Stimulated activated CD8-positive, alpha-beta memory T cell treated with anti-CD3 and anti-CD28 coated beads, Interleukin-2, amount 100 ng/mL, for 48 hours (primary cell): ENCODE measurements around the gene RHOJ.
"Not testable (repeated sequence)": the region's sequence is repeated elsewhere in the genome, so short reads cannot be mapped to it uniquely, and the experiment has no call there.

Source experiments
- DNase-seq, 2 donors: peaks; one replicate each; pipeline ENCODE4 v3.0.0-alpha.2; 2020; ENCODE audit warnings: low read depth in 2 of 2

RHOJ gene

DNA sequence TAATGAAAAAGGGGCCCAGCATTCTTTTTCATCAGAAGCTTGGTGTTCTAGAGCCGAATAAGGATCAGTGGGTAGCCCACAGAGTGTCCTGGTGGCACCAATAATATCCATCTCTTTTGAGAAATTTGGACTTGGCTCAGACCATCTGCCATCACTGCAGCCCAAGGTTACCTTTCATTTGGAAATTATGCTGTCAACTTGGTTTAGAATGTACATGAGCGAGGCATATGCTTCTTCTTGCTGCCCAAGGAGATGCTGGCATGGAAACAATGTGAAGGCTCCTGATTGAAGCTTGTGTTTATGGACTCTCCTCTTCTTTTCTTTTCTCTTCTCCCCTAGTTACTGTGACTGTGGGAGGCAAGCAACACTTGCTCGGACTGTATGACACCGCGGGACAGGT, 64.5 kb downstream of the RHOJ start:
- no peak for DNase-seq

DNA sequence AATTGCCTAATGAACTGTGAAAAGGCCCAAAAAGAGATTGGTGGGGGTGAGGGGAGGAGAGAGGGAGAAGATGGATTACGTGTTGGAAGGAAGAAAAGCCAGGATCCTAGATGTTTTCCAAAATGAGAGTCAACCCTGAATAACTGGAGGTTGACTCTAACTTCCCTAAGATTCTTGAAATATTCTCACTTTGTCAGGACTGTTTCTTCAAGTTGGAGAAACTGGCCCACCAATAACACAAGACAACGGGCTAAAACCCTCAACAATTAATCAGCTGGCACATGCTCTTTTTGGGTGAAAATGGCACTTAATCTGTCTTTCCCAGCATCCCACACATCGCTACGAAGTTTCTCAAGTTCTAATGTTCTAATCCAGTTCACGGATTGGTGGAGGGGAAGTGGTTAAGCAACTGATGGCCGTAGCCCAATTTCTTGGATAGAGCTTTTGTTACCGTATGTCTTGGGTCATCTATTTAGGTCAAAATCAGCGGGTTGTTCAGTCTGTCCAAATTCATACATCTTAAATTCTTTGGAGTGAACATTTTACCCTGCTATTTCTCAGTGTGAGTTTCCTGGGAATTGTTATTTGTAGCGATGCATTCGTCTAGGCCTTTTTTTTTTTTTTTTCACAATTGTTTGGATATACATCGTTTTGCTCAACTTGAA, 65.5 kb downstream of the RHOJ start:
- no peak for DNase-seq

DNA sequence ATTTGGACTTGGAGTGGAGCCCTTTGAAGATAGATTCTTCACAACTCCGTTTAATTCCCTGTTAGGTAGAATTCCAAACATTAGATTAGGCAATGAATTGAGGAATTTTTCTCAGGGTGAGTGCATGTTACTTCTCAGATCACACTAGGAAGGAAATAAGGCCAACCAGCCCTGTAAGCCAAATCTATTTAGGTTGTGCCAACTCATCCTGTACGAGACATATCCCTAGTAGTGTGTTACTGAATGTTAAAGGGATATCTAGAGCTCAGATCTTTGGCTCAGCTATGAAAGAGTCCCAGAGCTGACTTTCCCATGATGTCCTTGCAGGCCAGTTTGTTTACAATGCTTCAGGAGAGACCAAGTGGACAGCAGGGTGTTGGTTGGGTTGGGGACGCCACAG, 68.9 kb downstream of the RHOJ start:
- no peak for DNase-seq

DNA sequence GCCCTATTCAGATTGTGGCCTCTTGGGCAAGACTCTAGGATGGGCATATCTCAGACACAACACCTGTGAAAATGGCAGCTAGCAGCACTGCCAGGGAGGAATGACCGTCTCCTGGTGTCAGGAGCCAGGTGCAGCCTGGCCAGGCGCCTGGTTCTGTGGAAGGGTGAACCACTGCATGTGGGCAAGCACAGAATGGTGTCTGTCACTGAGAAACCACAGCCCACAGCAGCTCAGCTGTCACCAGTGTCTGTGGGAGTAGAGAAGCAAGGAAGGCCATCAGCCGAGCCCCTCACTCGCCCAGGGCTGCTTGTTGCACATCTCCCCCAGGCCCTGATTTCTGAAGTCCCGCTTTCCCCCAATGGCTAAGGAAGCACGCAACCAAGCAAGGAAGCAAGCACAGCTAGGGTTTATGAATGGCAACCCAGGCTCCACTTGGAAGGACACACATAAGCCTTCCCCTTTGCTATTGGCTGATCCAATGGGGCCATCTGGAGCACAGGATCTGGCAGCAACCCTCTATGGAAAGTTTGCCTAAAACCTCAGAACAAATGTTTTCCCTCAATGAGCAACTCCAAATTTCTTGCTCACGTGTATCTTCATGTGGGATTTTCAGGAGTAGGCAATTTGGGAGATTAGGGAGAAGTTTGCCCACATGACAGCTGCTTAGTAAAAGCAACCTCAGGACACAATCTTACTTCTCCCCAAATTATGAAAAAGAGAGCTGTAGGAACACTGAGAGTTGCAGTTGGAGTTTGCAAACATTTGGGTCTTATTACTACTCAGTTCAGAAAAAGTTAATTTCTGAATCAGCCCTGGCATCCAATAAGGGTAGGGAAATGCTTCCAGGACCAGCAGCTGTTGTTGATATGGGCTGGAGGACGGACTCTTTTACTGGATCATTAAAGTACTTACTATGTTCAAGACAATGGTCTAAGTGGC, 69.7 kb downstream of the RHOJ start:
- DNase-seq = no peak

DNA sequence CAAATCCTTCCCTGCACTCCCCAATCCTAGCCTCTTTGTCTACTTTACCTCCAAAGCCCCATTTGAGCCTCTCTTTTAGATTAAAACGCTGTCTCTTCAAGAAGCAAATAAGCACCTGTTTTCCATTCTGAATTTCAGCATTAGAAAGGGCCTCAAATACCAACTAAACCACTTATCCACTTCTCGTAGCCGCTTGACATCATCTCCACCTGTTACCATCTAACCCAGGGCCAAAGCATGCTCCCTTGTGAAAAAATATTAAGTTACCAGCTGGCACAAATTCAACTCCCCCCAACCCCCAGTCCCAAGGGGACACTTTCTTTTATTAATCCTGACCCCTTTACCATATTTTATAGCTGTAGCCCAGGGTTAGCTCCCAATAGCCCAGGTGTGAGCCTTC, 71.4 kb downstream of the RHOJ start:
- DNase-seq = no peak

DNA sequence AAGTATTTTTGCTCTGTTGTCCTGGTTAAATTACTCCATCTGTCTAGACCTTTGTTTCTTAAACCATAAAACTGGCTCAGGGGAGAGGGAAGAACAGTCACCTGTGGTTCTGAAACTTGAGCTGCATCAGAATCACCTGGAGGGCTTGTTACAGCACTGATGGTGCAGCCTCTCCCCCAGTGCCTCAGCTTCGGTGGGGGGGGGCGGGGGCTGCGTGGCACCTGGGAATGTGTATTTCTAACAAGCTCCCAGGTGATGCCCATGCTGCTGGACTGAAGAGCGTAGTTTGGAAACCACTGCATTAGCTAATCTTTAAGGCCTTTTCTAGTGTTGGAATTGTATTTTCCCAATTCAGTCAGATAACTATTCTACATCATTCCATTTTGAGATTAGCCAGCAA, 71.8 kb downstream of the RHOJ start:
- DNase-seq = no peak

DNA sequence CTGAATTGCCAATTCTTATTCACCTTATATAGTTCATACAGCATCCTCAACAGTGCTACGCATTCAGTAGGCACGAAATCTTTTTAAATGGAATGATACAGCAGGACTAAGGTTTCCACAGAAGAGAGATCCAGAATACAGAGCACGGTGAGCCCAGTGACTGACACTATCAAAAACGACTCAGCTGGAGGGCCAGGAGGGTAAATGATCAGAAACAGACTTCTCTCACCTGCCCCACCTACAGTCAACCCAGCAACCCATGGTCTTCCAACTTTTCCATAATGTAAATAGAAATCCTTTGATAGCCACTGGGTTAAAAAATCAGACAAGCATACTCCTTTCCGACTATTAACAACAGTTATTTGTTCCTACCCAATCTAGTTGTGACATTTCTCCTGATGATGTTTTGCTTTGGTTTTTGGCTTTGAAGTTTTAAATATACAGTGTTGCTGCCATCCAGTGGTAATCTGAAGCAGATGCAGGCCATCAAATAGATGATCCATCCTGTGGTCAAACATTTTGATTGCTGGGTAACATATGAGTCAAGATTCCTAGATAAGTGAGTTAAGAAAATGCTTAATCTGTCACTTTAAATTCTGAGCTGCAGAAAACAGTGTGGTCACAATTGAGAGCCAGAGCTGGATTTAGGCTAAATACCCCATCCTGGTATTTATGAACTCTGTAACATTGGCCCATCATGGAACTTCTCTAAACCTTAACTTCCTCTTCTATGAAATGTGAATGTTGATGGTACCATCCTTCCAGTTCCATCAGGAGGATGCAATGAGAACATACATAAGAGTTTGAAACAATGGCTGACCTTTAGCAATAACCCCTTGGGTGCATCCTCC, 72.5 kb downstream of the RHOJ start:
- no peak for DNase-seq

DNA sequence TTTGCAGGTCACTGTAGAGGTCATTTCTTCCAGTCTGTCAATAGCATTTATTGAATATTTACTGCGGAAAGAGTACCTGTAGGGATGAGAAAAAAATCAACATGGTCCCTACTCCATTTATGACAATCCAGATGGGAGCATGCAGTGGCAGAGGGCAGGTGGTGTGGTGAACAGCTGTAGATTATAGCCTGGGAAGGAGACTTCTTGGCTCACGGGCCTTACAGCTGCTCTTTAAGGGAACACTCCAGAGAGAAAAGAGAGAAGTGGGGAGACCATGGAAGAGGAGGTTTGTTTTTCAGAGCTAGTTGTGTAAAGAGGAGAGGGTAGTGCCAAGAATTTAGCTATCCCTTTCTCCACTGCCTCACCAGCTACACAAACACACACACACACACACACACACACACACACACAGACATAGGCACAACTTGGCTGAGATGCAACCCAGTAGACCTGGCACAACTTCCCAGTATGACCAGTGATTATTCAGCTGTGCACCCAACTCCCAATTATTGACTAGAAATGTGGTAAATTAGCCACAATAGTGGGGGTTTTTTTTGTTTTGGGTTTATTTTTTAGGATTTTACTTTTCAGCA, 73.4 kb downstream of the RHOJ start:
- no peak for DNase-seq

DNA sequence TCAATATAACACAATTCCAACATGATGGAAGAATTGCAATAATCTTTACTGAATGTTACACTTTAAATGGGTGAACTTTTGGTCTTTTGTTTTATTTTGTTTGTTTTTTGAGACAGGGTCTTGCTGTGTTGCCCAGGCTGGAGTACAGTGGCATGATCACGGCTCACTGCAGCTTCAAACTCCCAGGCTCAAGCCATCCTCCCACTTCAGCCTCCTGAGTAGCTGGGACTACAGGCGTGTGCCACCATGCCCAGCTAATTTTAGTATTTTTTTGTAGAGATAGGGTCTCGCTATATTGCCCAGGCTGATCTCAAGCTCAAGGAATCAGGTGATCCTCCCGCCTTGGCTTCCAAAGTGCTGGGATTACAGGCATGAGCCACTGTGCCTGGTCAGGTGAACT, 75.7 kb downstream of the RHOJ start:
- DNase-seq = not testable (repeated sequence)

DNA sequence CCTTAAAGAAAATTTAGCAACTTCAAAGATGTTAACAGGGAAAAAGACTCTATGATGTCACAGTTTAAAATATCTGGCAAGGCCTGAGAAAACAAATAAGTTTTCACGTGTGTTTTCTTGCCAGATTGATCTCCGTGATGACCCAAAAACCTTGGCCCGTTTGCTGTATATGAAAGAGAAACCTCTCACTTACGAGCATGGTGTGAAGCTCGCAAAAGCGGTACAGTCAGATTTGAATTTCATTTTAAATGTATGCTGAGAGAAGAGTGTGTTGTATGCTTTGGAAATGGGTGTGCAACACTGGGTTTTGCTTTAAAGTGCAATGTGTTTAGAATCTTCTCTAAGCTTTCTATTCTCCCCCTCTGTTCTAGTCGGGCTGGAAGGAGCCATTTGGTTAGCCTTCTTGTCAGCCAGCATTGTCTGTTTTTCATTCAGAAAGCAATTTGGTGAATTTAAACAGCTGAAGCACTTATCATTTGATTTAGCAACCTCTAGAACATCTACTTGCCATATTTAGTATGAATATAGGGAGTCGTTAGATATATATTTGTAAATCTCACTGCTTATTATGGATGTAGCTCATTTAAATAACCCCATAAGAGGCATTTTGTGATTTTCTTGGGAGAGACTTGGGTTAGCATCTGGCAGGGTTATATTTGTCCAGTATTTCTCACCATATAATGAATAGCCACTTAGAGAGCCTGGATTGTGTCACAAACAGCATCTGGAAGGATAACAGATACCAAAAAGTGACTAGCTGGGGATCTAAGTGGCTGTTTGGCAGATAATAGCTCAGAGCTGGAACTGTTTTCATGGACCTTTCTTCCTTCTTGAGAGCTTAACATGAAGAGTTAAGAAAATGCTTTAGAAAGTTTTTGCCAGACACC, 79.0 kb downstream of the RHOJ start:
- DNase-seq = no peak

DNA sequence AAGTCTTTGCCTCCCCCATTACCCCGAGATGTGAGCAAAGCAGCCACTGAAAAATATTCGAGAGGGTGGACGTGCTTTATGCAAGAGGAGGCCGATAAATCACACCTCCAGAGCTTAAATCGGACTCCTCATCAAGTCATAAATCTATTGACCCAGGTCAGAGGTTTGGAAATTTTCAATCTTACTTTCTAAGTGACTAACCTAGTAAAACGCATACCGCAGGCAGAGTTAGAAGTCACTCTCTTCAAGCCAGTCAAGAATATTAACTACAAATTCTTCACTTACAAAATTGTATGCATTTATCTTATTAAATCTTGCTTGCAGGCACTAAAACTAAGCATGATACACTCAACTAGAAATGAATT, 79.6 kb downstream of the RHOJ start:
- DNase-seq = no peak

DNA sequence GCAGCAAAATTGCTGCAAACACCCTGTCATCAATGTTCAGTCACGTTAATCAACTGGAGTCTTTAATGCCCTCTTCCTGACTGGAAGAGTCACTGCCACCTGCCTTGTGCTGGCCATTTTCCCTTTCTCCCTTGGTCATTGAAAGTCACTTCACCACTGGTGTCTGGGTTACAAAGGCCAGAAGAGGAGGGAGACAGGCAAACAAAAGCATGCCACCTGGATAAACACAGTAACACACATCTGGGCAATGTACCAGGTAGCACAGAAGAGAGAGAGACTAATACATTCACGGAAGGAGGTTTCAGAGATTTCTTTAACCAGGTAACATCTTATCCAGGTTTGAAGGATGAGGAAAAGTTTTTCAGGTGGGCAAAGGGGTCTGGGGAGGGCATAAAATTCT, 81.8 kb downstream of the RHOJ start:
- DNase-seq = no peak

DNA sequence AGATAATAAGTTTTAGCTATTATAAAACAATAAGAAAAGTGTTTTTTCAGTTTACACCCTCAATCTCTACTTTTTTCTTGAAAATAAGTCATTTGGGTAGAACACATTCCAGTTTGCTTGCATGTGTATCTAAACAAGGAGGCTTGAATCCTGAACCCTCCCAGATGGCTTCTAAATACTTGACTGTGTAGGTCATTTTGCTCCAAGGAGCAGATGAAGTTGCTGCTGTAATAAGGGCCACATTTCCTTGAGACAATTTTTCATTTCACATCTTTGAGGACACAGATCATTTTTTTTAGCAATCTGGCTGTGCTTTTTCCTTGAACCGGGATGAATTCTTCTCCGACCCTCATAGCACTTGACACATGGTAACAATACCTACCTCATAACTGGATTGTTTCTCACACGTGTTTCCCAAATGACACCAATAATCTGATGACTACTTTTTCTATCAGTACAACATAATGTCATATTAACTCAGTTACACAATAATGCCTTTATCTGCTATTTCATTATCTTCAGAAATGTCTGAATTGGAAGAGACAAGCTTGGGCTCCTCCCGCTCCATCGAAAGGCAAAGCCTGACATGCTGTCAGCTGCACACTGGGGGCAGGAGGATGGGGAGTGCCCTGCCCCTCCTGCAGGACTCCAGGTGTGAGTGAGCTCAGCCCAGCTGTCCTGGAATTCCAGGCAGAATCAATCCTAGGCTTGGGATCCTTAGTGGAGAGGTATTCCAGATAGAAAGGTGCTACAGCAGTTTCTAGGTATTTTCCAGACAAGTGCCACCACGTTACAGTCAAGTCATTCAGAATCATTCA, 83.6 kb downstream of the RHOJ start:
- no peak for DNase-seq

DNA sequence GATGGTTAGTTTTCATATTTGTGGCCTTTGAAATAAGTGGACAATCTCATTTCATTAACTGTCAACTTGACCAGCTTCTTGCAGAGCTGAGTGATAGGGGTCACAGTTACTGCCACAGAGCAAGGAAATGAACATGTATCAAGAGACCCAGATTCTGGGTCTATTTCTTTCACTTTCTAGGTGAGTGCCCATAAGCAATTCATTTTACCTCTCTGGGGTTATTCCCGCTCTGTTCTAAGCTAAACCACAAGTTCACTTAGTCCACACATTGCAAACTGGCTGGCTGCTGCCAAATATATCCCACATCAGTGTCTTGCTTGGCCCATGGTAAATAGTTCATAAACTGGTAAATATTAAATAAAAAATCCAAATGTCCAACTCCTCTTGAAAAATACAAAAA, 84.6 kb downstream of the RHOJ start:
- no peak for DNase-seq

DNA sequence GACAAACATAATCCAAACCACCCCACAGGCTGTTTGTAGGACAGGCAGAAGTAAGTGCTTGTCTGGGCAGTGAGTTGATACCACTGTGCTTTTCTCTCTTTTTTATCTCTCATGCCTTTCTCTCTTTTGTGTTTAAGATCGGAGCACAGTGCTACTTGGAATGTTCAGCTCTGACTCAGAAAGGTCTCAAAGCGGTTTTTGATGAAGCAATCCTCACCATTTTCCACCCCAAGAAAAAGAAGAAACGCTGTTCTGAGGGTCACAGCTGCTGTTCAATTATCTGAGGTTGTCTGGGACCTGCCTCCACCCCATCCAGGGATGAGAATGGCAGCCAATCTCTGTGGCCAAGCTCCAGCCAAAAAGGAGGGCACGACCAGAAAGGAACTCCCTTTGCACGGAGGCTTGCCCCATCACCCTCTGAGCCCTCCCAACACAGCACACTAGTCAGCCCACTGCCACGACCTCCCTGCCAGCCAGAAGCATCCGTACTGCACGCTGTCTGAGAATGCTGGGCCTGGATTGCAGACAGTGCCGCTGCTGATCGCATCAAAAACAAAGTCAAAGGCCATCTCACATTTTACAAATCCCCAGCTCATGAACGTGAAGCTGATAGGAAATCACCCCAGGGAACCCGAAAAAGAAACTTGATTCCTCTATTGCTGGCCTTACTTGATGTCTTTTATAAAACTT, 86.6 kb downstream of the RHOJ start:
- no peak for DNase-seq

DNA sequence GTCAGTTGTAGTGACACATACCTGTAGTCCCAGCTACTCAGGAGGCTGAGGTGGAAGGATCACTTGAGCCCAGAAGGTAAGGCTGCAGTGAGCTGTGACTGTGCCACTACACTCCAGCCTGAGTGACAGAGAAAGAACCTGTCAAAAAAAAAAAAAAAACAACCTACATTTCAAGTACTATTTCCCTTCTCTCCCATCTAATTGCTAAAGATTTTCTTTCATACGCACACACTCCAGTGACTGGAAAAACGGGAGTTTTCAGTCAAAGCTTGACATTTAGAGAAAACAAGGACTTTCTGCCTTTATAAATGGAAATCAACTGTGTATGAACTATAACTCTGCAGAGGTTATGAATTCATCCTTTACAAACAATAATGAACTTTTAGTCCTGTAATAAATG, 88.6 kb downstream of the RHOJ start:
- DNase-seq = no peak

DNA sequence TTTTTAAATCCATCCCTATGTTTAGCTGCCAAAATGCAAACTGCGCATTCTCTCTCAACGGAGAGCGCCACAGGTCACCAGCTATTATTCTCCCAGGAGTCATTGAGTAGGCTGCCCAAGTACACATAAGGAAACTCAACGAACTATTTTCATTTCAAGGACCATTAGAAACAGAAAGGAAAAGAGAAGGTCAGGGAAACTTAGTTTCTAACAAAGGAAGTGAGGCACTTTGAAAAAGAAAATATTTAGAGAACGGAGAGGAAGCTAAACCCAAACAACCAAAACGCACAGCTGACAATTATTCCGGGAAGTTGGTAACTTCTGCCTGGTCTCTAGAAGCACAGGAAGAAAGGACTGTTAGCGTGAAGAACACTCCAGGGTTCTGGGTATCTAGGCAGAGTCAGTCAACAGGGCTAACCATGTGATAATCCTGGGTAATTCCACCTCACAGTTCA, 91.0 kb downstream of the RHOJ start:
- no peak for DNase-seq

DNA sequence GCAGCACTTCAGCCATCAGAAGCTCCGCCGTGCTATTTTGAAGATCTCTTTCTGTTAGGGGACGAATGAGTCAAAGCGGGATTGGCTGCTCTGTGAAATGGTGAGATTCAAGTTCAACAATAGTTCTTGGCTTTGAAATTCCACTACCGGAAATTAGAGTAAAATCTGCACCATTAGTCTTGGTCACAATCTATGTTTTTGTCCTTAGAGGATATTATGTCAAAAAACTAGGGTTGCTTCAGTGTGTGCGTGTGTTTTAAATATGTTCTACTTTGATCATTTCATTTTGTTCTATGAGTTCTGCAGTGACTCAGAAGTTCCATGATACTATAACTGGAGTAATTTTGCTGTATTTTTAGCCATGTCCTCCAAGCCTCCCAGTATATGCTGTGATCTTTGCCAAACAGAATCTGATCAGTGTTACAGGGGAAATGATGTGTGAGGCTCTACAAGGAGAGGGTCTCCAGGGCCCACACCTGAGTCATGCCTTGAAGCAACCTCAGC, 91.9 kb downstream of the RHOJ start:
- no peak for DNase-seq

DNA sequence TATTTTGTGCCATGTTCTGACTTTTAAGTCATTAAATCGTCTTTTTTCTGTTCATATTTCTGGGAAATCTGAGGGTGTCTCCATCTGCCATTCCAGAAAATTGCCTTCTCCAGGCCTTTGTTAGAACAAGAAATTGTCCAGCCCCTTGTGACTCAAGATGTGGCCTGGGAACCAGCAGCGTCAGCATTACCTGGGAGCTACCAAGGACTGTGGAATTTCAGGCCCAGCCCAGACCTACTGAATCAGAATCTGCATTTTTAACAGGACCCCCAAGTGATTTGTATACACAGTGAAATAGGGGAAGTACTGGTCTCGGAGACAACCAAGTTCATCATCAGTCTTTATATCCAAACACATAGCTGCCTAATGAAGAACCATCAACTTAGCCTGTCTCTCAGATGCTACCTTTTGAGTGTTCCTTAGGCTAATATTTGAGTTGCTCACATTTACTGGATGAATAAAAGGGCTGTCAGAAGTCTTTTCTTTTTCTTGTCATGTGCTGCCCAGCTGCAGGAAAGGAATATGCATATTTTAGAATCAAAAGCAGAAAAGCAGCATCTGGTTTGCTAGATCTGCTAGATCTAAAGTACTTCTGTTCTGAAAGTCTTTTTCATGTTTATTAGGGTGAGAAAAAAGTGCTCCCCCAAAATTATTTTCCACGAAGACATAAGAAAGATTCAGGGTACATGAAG, 93.3 kb downstream of the RHOJ start:
- no peak for DNase-seq
